Raji (cell line): ENCODE results near the gene DTNB.

Experiments used
- POLR2A ChIP-seq: IDR thresholded peaks from 2 replicates; pipeline ENCODE4 v1.6.1; 2011; ENCODE audit warnings: low read depth, low read length, control low read depth; ENCODE audit not compliant: insufficient read depth

DTNB gene

DNA sequence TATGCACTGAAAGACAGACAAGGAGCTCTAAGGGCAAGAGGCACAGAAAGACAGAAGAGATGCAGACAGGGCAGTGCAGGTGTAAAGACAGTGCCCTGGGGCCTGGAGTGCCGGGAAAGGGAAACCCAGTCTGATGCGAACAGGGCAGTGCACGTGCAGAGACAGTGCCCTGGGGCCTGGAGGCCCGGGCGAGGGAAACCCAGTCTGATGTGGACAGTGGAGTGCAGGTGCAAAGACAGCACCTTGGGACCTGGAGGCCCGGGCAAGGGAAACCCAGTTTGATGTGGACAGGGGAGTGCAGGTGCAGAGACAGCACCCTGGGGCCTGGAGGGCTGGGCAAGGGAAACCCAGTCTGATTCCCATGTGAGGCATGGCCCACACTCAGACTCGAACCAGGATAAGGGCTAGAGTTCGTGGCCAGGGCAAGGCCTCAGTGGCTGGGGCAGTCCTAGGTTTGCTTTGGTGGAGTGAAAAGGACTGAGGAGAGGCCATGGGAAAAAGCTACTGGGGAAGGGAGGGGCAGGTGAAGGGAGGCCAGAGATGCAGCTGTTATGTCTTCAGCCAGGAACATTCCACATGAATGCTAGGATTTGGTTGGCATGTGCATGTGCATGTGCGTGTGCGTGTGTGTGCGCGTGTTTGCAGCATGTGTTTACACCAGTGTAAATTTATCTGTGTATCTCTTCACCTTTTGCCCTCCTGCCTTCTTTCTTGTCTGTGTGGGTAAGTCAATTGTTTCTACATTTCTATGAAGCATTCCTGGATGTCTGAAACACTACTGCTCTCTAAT is 292.6 kb downstream of the DTNB start:
- no peak for TF ChIP-seq POLR2A

DNA sequence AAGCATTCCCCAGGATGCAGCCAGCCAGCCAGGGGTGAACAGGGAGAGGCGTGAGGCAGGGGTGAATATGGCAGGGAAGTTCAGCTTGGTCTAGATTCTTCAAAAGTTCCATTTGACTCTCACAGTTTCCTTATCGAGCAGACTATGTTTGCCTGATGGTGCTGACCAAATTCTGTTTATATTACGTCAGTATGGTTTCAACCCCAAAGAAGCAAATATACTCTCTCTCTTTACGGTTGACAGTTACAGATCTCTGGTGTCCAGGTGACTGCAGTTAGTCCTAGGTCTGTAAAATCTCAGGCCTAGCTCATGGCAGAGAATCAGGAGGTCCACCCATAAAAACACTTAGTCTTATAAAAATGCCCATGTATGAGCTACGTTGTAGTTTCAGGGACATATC is 293.4 kb downstream of the DTNB start:
- no peak for TF ChIP-seq POLR2A

DNA sequence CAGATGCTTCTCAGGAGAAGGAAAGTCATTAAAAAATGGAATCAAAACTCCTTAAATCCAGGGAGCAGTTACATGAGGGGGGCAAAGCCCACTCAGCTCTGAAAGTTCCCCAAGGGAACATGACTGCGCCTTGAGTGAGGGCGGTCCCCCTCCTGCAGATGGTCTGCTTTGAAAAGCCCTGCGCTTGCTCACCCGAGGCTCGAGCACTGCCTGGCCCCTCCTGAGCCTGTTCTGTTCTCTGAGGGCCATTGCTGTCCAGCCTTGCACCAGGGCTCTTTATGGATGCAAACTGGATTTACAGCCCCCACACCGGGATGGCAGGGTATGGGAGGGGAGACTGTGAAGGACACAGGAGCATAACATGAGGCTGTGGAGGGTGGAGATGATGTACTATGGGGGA is 293.8 kb downstream of the DTNB start:
- TF ChIP-seq POLR2A, result no peak

DNA sequence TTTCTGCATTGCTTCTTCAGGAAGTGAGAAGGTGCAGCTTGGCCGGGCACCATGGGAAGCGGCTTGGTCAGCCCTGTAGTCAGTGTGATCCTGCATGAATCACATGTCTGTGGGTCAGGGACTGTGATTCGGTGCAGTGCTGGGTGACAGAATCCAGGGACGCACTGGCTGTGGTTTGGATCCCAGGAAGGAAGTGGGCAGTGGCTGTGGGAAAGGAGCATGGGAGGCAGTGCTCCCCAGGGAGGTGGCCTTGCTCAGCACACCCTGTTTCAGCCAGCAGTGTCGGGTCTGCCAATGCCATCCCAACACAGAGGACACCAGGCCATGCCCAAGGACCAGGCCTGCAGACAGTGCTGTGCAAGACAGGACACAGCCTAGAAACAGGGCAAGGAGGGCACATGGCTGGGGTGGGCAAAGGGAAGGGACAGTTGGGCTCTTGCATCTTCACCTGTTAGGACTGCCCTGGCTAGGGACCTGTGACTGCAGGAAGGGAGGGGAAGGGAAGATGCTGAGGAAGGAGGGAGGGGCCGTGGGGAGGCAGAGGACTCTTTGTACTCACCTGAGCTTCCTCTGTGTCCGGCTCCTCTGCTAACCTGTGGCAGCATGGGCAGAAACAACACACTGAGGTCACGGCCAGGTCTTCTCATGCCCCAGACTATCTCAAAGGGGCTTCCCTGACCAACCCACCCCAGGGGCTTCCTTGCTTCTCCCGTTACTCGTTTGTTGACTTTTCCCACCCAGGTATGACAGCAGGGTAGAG is 294.5 kb downstream of the DTNB start:
- no peak for TF ChIP-seq POLR2A

DNA sequence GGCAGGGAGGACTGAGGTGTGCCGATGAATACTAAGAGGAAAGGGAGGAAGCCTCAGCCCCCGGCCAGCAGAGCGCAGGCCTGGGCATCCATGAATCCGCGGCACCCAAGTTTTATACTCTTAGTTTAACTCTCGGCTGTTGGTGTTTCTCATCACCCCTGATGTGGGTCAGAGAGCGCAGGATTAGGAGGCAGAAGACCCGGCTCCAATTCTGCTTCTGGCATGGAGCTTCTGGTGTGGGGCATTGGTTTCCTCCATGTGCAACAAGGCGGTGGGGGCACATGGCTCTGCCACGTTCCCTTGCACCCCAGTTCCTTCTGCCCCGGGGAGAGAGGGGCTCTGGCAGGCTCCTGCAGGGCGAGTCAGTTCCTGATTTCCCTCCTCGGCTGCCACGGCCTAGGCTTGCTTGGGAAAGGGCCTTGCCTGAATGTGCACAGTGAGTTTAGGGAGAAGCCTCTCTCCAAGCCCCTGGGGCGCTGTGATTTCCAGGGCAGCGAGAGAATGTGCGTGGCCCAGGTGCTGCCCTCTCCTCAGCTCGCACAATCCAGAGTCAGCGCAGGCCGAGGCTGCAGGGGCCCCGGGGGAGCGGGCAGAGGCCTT is 295.5 kb downstream of the DTNB start:
- TF ChIP-seq POLR2A, result no peak

DNA sequence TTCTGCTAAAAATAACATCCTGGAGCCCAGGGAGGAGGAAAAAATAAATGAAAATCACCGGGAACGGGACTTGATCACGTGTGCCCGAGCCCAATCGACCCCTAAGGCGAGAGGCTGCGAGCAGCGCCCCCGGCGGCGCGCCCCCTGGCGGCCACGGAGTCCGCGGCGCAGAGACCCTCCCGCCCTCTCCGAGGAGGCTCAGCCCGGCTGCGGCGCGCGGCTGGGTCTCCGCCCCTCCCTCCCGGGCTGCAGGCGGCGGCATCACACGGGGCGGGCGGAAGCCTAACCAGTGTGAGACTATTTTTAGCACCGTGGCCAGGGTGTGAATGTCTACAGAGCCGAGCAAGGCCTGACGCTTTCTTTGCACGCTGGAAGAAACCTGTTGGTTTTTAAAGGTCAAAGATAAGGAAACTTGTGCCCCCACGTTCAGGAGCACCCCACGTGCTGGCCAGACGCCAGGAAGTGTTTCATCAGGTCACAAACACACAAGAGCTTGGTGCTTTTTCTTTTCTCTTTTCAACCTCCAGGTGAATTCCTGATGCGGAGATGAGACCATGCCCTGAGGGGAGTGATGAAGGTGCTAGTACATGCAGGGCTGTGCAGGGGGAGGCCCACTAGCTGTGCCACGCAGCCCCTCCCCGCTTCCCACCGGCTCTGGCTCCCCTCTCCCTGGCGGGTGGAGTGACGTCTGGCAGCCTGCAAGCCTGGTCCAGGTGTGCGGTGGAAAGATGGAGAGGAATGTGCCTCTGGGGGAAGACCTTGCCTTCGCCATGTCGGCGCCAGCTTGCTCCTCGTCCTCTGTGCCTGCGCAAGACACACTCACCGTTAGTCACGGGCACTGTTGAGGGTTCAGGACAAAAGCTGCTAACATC is 296.4 kb downstream of the DTNB start:
- no peak for TF ChIP-seq POLR2A

DNA sequence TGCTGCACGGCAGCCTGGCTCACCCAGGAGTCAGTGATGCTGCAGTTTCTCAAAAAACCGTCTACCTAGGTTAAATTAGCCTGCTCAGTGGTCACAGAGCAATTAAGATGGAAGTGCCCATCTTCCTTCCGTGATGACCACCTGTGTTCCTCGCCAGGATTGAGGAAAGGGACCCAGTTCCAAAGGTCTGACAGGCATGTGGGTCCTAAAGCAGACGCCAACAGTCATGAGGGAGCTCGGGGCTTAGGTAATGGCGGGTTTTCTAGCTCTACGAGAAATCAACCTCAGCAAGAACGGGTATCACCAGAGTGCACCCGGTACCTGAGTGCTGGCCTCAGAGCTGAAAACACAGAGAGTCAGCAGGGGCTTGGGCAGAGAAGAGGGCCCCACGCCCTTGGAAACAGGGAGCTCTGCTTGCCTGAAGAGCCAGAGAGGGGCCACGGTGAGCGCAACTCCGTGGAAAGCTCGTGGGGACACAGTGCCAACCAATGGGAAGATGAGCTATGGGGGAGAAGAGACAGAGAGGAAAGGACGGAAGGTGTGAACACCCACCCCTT is 297.3 kb downstream of the DTNB start:
- TF ChIP-seq POLR2A, result no peak

DNA sequence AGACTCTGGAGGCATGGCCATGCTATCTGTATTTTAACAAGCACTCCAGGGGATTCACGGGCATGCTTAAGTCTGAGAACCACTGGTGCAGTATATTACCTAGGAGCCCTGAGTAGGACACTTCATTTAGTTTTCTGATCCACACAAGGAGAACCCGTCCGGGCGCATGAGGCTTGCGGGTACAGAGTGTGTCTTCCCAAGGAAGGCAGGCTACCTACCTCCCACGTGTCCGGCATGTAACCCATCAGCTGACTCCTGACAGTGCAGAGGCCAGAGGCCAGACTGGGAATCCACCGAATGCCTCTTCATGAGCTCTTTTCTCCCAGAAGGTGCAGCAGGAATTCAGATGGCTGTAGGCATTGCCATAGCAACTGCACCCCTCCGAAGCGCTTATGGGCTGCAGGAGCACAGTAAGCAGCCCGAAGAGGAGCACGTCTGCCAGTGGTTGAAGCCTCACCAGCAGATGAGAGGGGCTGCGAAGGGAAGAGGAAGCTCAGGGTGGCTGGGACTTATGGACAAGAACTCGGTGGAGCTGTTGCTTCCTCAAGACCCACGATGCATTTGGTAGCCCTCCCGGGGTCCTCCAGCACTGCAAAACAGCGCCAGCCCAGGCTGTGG is 297.9 kb downstream of the DTNB start:
- no peak for TF ChIP-seq POLR2A

DNA sequence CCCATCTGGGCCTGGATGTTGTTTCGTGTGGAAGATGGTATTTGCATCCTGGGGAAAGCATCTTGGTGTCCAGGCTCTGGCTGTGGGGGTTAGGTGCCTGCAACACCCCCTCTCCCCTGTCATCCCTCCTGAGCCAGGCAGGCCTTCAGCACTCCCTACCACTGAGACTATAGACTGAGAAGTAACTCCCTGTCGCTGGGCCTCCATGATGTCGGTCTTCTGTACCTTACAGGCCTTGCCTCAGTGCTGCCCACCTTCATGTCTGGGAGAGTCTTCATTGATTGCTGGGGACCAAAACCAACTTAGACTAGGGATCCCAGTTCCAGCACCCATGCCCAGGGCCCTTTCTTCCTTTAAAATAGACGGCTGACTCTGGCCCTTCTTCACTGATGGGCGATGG is 298.6 kb downstream of the DTNB start:
- no peak for TF ChIP-seq POLR2A

DNA sequence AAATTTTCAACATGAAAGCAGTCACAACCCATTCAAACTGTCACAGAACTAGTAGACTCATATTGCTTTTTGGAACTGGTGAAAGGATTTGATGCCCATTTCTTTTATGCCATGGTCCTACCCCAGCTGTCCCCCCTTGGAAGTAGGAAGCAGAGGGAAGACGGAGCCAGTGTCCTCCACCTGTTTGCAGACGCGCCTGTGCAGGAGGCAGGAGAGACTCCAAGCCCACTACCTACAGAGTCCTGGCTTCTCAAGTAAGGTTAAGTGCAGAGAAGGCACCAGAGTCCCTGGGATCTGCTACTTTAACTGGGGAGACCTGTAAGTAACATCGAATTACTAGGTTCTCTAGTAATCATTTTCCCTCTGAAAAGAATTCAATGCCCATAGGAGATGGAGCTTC is 299.0 kb downstream of the DTNB start:
- no peak for TF ChIP-seq POLR2A

DNA sequence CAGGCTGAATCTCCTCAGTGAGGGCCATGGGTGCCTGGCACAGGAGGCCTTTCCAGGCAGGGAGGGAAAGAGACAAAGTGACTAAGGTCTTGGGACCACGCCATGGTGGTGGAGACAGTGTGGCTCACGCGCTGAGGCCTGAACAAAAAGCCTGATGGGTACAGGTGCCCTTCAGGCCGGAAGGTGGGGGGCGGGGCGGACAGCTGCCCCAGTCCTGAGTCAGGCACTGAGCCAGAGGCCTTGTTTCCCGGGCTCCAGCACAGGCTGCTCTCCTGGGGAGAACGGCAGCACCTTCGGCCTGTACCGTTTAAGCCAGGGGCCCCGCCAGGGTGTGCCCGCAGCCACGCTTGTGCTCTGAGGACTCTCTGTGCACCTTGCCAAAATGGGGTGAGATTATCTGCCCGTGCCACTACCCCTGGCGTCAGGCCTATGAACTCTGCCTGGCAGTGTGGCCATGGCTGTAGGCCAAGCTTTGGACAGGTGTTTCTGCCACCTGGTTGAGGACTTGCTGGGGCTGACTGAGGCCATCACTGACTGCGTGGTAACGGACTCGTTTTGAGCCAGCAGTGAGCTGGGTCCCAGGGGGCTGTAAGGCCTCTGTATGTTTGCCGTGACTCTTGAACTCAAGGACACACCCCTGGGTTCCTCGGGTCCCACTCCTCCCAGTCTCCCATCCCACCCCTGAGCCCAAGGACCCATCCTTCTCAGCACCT is 300.0 kb downstream of the DTNB start:
- no peak for TF ChIP-seq POLR2A

DNA sequence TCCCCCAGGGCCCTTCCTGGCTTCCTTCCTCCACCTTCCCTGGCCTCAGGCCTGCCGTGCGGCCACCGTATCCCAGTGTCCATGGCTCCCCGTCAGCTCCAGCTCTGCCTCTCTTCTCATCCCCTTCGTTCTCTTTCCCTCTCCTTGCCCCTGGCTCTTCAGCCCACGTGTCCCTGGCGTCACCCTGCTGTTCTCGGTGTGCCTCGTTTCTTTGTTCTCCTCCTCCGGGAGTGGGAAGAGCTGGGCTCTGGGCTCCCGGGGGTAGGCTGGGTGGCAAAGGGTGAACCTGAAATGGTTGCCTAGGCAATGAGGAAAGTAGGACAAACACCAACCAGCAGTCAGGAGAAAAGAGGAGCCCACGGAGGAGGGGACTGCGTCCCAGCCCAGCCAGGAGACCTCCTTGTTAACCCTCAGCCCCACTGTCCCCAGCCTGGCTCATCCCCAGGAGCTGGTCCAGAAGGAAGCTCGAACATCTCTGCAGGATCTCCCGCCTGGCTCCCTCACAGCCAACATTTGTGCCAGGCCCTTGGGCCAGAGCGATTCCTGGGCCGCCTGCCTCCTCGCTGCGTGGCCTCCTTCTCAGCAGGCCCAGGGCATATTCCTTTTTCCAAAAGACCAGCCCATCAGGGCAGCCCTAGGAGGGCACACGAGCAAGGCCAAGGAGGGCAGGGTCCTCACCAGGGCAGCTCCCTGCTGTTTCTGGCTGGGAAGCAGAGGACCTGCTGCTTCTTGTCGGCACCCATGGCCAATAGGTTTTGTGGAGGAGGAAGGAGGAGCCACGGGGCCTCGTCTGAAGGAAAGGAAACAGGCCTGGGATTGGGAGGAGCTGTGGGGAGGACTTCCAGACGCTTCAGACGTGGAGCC is 300.7 kb downstream of the DTNB start:
- no peak for TF ChIP-seq POLR2A
